Brain microvascular endothelial cell (primary cell): ENCODE data around the gene XXYLT1.

Experiments
- DNase-seq: peaks from one replicate; pipeline ENCODE4 v3.0.0-alpha.2; 2020
- H3K27ac ChIP-seq: fragments of 250-450 bp; sonication (Bioruptor Pico); 2 replicates; pipeline ENCODE4 v1.5.1; 2020; ENCODE audit warnings: mild to moderate bottlenecking, moderate library complexity
- H3K27me3 ChIP-seq: fragments of 250-450 bp; sonication (Bioruptor Pico); replicated peaks from 2 replicates; pipeline ENCODE4 v1.5.1; 2020; ENCODE audit warnings: mild to moderate bottlenecking
- H3K36me3 ChIP-seq: fragments of 250-450 bp; sonication (Bioruptor Pico); replicated peaks from 2 replicates; pipeline ENCODE4 v1.5.1; 2020; ENCODE audit warnings: mild to moderate bottlenecking
- H3K4me3 ChIP-seq: 2 replicates; pipeline ENCODE4 v1.5.1; 2011; ENCODE audit warnings: low read depth, mild to moderate bottlenecking, control low read depth, low read length, moderate library complexity
- in situ Hi-C: cut with HindIII; loops from 2 replicates; pipeline ENCODE4 v1.10.0; 2017; ENCODE audit warnings: low sequenced_read_pairs, low pct_ligation_motif_present
- TF ChIP-seq, protein P1 (sequence below): IDR thresholded peaks from 2 replicates; pipeline ENCODE4 v1.5.1; 2011; ENCODE audit warnings: low read depth, mild to moderate bottlenecking, moderate library complexity, low read length, control low read depth, inconsistent platforms; ENCODE audit errors: missing control alignments

XXYLT1 gene

DNA sequence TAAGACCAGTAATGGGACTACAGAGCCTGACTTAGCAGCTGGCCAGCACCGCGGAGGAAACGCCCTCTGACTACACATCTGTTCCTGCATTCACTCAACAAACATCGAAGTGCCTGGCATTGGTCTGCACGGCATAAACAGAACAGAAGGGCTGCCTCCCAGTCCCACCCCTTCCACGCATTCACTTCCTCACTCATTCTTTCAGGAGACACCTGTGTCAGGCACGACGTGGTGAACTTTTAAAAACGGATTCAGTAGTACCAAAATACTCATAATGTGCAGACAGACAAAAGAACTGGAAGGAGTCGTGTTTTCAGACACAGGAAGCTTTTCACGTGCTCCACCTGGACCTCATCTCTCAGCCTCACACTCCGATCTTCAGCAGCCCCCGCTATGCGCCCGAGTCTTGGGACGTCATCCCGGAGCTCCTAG, 123.3 kb downstream of the XXYLT1 start:
- in situ Hi-C loops: no loop called here
- Histone ChIP-seq H3K36me3 (no peaks in the 10 kb centered on the region), H3K4me3 (no peak overlapping the region), H3K27ac (no peak overlapping the region), H3K27me3 (no peaks in the 10 kb centered on the region)
- peak; percentile 33 for DNase-seq
- TF ChIP-seq, protein P1, sequence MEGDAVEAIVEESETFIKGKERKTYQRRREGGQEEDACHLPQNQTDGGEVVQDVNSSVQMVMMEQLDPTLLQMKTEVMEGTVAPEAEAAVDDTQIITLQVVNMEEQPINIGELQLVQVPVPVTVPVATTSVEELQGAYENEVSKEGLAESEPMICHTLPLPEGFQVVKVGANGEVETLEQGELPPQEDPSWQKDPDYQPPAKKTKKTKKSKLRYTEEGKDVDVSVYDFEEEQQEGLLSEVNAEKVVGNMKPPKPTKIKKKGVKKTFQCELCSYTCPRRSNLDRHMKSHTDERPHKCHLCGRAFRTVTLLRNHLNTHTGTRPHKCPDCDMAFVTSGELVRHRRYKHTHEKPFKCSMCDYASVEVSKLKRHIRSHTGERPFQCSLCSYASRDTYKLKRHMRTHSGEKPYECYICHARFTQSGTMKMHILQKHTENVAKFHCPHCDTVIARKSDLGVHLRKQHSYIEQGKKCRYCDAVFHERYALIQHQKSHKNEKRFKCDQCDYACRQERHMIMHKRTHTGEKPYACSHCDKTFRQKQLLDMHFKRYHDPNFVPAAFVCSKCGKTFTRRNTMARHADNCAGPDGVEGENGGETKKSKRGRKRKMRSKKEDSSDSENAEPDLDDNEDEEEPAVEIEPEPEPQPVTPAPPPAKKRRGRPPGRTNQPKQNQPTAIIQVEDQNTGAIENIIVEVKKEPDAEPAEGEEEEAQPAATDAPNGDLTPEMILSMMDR: no peak

DNA sequence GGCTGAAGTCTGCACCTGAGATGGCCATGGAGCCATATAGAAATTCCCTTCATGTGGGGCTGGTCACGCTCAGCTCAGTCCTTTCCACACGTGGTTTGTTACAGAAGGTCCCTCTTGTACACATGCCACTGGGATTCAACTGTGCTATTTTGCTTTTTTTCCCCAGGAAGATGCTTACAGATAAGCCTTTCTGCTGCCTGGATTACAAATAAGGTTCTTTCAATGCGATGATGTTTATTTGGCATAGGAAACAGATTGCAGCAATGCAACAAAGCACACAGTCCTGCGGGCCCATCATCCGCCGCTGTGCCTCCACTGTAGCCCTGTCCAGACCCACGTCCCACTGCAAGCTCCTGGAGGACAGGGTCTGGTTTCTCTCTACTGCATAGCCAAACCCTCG, 124.8 kb downstream of the XXYLT1 start:
- TF ChIP-seq, protein P1: no peak
- Histone ChIP-seq H3K27me3 (no peaks in the 10 kb centered on the region), H3K36me3 (no peaks in the 10 kb centered on the region), H3K27ac (no peak overlapping the region), H3K4me3 (no peak overlapping the region)
- in situ Hi-C loops: no loop called here
- DNase-seq: no peak

DNA sequence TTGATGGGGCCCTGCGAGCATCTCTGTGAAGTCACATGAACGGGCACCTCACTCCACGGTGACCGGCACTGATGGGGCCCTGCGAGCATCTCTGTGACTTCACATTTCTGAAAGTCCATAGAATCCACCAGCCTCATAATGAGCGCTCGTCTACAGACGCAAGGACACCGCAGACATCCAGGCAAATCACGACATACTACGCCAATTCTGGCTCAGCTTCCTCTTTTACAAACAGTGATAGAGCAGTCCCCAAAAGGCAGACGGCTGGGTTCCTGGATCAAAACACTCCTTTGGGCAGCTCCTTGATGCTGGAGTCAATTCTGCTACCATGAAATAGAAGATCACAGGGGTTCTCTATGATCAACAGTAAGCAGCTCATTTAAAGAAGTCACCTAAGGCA, 125.4 kb downstream of the XXYLT1 start:
- H3K27me3 ChIP-seq: no peaks in the 10 kb centered on the region
- in situ Hi-C loops: no loop called here
- TF ChIP-seq, protein P1: no peak
- no peak for DNase-seq
- H3K36me3 ChIP-seq: no peaks in the 10 kb centered on the region
- H3K4me3 ChIP-seq: no peak overlapping the region
- H3K27ac ChIP-seq: no peak overlapping the region

DNA sequence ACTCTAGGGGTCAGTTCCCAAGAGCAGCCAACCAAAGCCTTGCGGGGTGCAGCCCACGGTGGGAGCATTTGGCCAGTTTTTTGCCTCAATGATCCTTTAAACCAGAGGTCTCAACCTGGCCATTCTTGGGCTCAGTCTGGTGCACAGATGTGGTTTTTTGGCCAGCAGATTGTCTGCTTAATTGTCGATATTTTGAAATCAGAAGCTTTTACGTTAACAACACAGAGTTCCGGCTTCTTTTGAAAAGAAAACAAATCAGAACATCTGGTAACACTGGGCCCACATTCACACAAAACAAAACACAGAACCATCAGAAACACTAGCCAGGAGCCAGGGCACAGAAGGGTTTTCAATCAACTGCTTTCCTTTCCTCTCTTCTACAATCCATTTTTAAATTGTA, 127.7 kb downstream of the XXYLT1 start:
- Histone ChIP-seq H3K4me3 (no peak overlapping the region), H3K36me3 (no peaks in the 10 kb centered on the region), H3K27me3 (no peaks in the 10 kb centered on the region), H3K27ac (no peak overlapping the region)
- DNase-seq: no peak
- TF ChIP-seq, protein P1: no peak
- in situ Hi-C loops: no loop called here

DNA sequence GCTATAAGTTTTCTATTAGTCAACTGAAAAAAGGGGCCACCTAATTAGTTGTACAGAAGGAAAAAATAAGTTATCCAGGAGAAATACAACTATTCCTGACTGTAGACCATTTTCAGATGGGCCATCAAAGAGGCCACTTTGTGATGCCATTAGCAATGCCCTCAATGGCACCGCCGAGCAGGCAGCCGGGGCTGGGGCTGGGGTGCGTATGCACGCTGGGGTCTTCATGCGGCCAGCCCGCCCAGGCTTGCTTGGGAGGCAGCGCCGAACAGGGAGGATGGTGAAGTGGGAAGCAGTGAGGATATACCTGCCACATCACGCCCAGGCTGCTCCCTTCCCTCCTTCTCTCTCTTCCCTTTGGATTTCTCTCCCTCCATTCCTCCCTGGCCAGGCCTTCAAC, 128.4 kb downstream of the XXYLT1 start:
- no peak overlapping the region for H3K27ac ChIP-seq
- in situ Hi-C loops: no loop called here
- DNase-seq: no peak
- H3K27me3 ChIP-seq: no peaks in the 10 kb centered on the region
- H3K4me3 ChIP-seq: no peak overlapping the region
- no peaks in the 10 kb centered on the region for H3K36me3 ChIP-seq
- TF ChIP-seq, protein P1: no peak
